Tibial artery (tissue), 4 donors: ENCODE data around the gene F8.

Experiments used
- DNase-seq, 2 donors: peaks; one replicate each; pipeline ENCODE4 v3.0.0-alpha.2; 2019
- H3K27ac ChIP-seq, 2 donors: fragments of 200-600 bp; sonication (generic) in 1 of 2; 1 replicate in 1 of 2; 2 replicates in 1 of 2; pipeline ENCODE4 v1.5.1; 2018 to 2019; ENCODE audit warnings: mild to moderate bottlenecking in 1 of 2
- H3K27me3 ChIP-seq, 2 donors: fragments of 200-600 bp; sonication (generic) in 1 of 2; one replicate each; pipeline versions ENCODE4 v1.5.1 to v1.6.0; 2016 to 2019
- H3K36me3 ChIP-seq, 3 donors: fragments of 200-600 bp; sonication (generic) in 2 of 3; one replicate each; pipeline ENCODE4 v1.5.1; 2016 to 2019; ENCODE audit warnings: mild to moderate bottlenecking in 2 of 3
- H3K4me1 ChIP-seq, 4 donors: fragments of 200-600 bp; sonication (generic) in 2 of 4; 1 replicate in 3 of 4; 2 replicates in 1 of 4; pipeline ENCODE4 v1.5.1; 2016 to 2019
- H3K4me3 ChIP-seq, 2 donors: fragments of 200-600 bp; sonication (generic) in 1 of 2; 1 replicate in 1 of 2; 2 replicates in 1 of 2; pipeline ENCODE4 v1.5.1; 2018 to 2019; ENCODE audit warnings: mild to moderate bottlenecking in 2 of 2
- H3K9me3 ChIP-seq, 3 donors: fragments of 200-600 bp; sonication (generic) in 1 of 3; one replicate each; pipeline ENCODE4 v1.5.1; 2016 to 2019
- CTCF ChIP-seq, 2 experiments: fragments of 200-600 bp in 1 of 2; fragments of 450-650 bp in 1 of 2; IDR thresholded peaks; one replicate each; pipeline ENCODE4 v1.5.1; 2017 to 2019; ENCODE audit warnings: antibody characterized with exemption in 2 of 2, mild to moderate bottlenecking in 1 of 2, moderate library complexity in 1 of 2
- intact Hi-C: fragments of 100-400 bp; cut with DNase I; formaldehyde crosslinking; loops from one replicate; pipeline ENCODE4 v1.15.0; 2023; ENCODE audit warnings: low total_unique reads

F8 gene

GRCh38 chrX:154800478-154801210 lies 221.9 kb downstream of the F8 start:
- no peak for TF ChIP-seq CTCF (IDR thresholded peaks at IDR 0.05)
- H3K4me3 ChIP-seq, result no peak overlapping the region
- H3K9me3 ChIP-seq, result no peaks in the 10 kb centered on the region
- DNase-seq, result no peak
- H3K36me3 ChIP-seq, result no peaks in the 10 kb centered on the region
- no peaks in the 10 kb centered on the region for H3K27me3 ChIP-seq
- intact Hi-C loops, result no loop called here
- H3K27ac ChIP-seq, result no peak overlapping the region
- peaks cover 0 to 3% (median 0%) of the 10 kb centered on the region in 4 donors for H3K4me1 ChIP-seq

- Histone ChIP-seq H3K36me3 (no peaks in the 10 kb centered on the region), H3K27me3 (no peaks in the 10 kb centered on the region), H3K4me3 (no peak overlapping the region), H3K9me3 (no peaks in the 10 kb centered on the region), H3K4me1 (peaks cover 0 to 3% (median 0%) of the 10 kb centered on the region in 4 donors), H3K27ac (no peak overlapping the region)
- no peak for DNase-seq
- no peak for TF ChIP-seq CTCF (IDR thresholded peaks at IDR 0.05)
- intact Hi-C loops, result no loop called here
These were observed 222.8 kb downstream of the F8 start for GRCh38 chrX:154799556-154800348.

- intact Hi-C loops, result no loop called here
These were observed 225.5 kb downstream of the F8 start for GRCh38 chrX:154797006-154797405.

GRCh38 chrX:154795016-154795415 lies 227.5 kb downstream of the F8 start:
- no peaks in the 10 kb centered on the region for H3K27me3 ChIP-seq
- no peak overlapping the region for H3K27ac ChIP-seq
- no peaks in the 10 kb centered on the region for H3K4me1 ChIP-seq
- no peaks in the 10 kb centered on the region for H3K36me3 ChIP-seq
- no peak overlapping the region for H3K4me3 ChIP-seq
- no peak for DNase-seq
- intact Hi-C loops, result no loop called here
- no peaks in the 10 kb centered on the region for H3K9me3 ChIP-seq
- no peak for TF ChIP-seq CTCF (IDR thresholded peaks at IDR 0.05)

More at GRCh38 chrX:154797006-154797405, 225.5 kb downstream of the F8 start:
- H3K27ac ChIP-seq, result no peak overlapping the region
- no peaks in the 10 kb centered on the region for H3K4me1 ChIP-seq
- TF ChIP-seq CTCF (IDR thresholded peaks at IDR 0.05), result no peak
- H3K27me3 ChIP-seq, result no peaks in the 10 kb centered on the region
- H3K9me3 ChIP-seq, result no peaks in the 10 kb centered on the region
- no peaks in the 10 kb centered on the region for H3K36me3 ChIP-seq
- no peak overlapping the region for H3K4me3 ChIP-seq
- no peak for DNase-seq

- no peaks in the 10 kb centered on the region for H3K4me1 ChIP-seq
- no peak for TF ChIP-seq CTCF (IDR thresholded peaks at IDR 0.05)
- H3K4me3 ChIP-seq, result no peak overlapping the region
- intact Hi-C loops, result no loop called here
- no peaks in the 10 kb centered on the region for H3K36me3 ChIP-seq
- no peaks in the 10 kb centered on the region for H3K27me3 ChIP-seq
- no peak for DNase-seq
- H3K9me3 ChIP-seq, result no peaks in the 10 kb centered on the region
- H3K27ac ChIP-seq, result no peak overlapping the region
These were observed 229.3 kb downstream of the F8 start for GRCh38 chrX:154793084-154793795.
